NCI-H82 (cell line): ENCODE data around the gene TGM1.

Experiments used
- DNase-seq: peaks from one replicate; lab custom pipeline; 2025; lab: John Stamatoyannopoulos, UW

TGM1 gene

GRCh38 chr14:24262821-24263733 is at the start of gene TGM1:
TSS of gene TGM1 (minus strand) at chr14:24263177. CDS start at chr14:24262352, 825 bp downstream.
- peak; percentile 5 for DNase-seq

GRCh38 chr14:24311837-24312615 is 49.0 kb upstream of the TGM1 start:
- no peak for DNase-seq

GRCh38 chr14:24310646-24311604 is 47.9 kb upstream of the TGM1 start, which contains the start of gene LTB4R:
TSS of gene LTB4R (plus strand) at chr14:24311502. CDS start at chr14:24315652, 4,150 bp downstream.
- DNase-seq: no peak

- DNase-seq: no peak
Measured at GRCh38 chr14:24310265-24310645, 47.3 kb upstream of the TGM1 start.

GRCh38 chr14:24309538-24310264 is 46.7 kb upstream of the TGM1 start, which contains the start of gene LTB4R2:
TSS of gene LTB4R2 (plus strand) at chr14:24310140. CDS start at chr14:24310665, 525 bp downstream.
- DNase-seq: no peak

- DNase-seq: no peak
Measured at GRCh38 chr14:24308342-24309124, 45.6 kb upstream of the TGM1 start.

GRCh38 chr14:24307575-24308341 is 44.8 kb upstream of the TGM1 start, which contains the start of gene CIDEB:
TSS of gene CIDEB (minus strand) at chr14:24307977. CDS start at chr14:24307858, 119 bp downstream.
- peak; percentile 66 for DNase-seq

GRCh38 chr14:24307156-24307574 is 44.2 kb upstream of the TGM1 start:
- no peak for DNase-seq

GRCh38 chr14:24304019-24304387 is 41.0 kb upstream of the TGM1 start:
- no peak for DNase-seq

GRCh38 chr14:24300326-24300980 is 37.5 kb upstream of the TGM1 start:
- DNase-seq: no peak

- DNase-seq: peak; percentile 85
Measured at GRCh38 chr14:24299255-24300191, 36.5 kb upstream of the TGM1 start, which contains the start of the genes DHRS1 and NOP9. TSS of gene DHRS1 (minus strand) at chr14:24299780. CDS start at chr14:24299106, 674 bp downstream. TSS of gene NOP9 (plus strand) at chr14:24299850. CDS start at chr14:24299955, 105 bp downstream.

- DNase-seq: peak; percentile 44
Measured at GRCh38 chr14:24298892-24299254, 35.9 kb upstream of the TGM1 start.

GRCh38 chr14:24297190-24297964 is 34.4 kb upstream of the TGM1 start:
- peak; percentile 59 for DNase-seq

- DNase-seq: peak; percentile 69
Measured at GRCh38 chr14:24296341-24297157, 33.6 kb upstream of the TGM1 start.

GRCh38 chr14:24293525-24293924 is 30.5 kb upstream of the TGM1 start:
- no peak for DNase-seq
